H1 (cell line): ENCODE data around the gene SEZ6. TPM values are rescaled to one million over a fixed set of nuclear protein-coding genes. Genes with fewer than 3 reads are reported as not detected.

ENCODE experiments used
- CTCF ChIA-PET: fragments of 300-600 bp; sonication (Branson Sonifier 250); formaldehyde crosslinking; loops from one replicate; lab custom pipeline; 2021; ENCODE audit not compliant: partially characterized antibody; lab: Charles Lee
- POLR2A ChIA-PET: fragments of 300-600 bp; sonication (Branson Sonifier 250); formaldehyde crosslinking; loops from one replicate; lab custom pipeline; 2021; ENCODE audit warnings: inconsistent platforms; ENCODE audit not compliant: partially characterized antibody; lab: Charles Lee
- DNase-seq, 2 experiments: peaks; one replicate each; pipeline versions ENCODE4 v3.0.0 to v3.0.0-alpha.2; 2010 to 2022; ENCODE audit warnings: low spot score in 2 of 2, low read depth in 1 of 2, mixed read lengths in 1 of 2
- FAIRE-seq: peaks from 2 replicates; lab custom pipeline; 2011; peaks lifted over from hg19 to GRCh38; lab: Jason Lieb, UNC
- H2AFZ ChIP-seq: 2 replicates; pipeline ENCODE4 v1.8.1; 2012; ENCODE audit warnings: low read length, inconsistent platforms
- H2AK5ac ChIP-seq: 2 replicates; pipeline ENCODE4 v1.6.1; 2013; ENCODE audit warnings: low read depth, low read length
- H2BK120ac ChIP-seq: replicated peaks from 2 replicates; pipeline ENCODE3; 2013; ENCODE audit warnings: low read depth, low read length, inconsistent platforms
- H2BK12ac ChIP-seq: 2 replicates; pipeline ENCODE4 v1.6.1; 2013; ENCODE audit warnings: low read depth, low read length
- H2BK15ac ChIP-seq: 2 replicates; pipeline ENCODE4 v1.6.1; 2013; ENCODE audit warnings: low read length
- H2BK20ac ChIP-seq: 2 replicates; pipeline ENCODE4 v1.6.1; 2013; ENCODE audit warnings: low read length
- H2BK5ac ChIP-seq: 2 replicates; pipeline ENCODE4 v1.6.1; 2013; ENCODE audit warnings: low read depth, low read length
- H3K14ac ChIP-seq: 2 replicates; pipeline ENCODE4 v1.6.1; 2013; ENCODE audit warnings: inconsistent platforms; ENCODE audit not compliant: insufficient read length
- H3K18ac ChIP-seq: 2 replicates; pipeline ENCODE4 v1.6.1; 2013; ENCODE audit warnings: low read length; ENCODE audit errors: extremely low read depth
- H3K23ac ChIP-seq: 2 replicates; pipeline ENCODE4 v1.6.1; 2013; ENCODE audit warnings: inconsistent platforms; ENCODE audit not compliant: insufficient read length
- H3K23me2 ChIP-seq: 2 replicates; pipeline ENCODE4 v1.6.1; 2013; ENCODE audit warnings: low read depth, low read length
- H3K27ac ChIP-seq: 2 replicates; pipeline ENCODE4 v1.6.1; 2011; ENCODE audit warnings: low read depth, low read length, inconsistent platforms
- H3K27me3 ChIP-seq, 4 experiments: replicated peaks in 1 of 4; 1 replicate in 1 of 4; 2 replicates in 3 of 4; pipeline versions ENCODE4 v1.6.1 to v1.8.1; 2011 to 2013; ENCODE audit warnings: low read length in 3 of 4, mild to moderate bottlenecking in 3 of 4, inconsistent platforms in 2 of 4, mixed read lengths in 2 of 4, moderate library complexity in 1 of 4; ENCODE audit not compliant: control insufficient read depth in 3 of 4, insufficient read depth in 3 of 4; ENCODE audit errors: extremely low read depth in 1 of 4
- H3K36me3 ChIP-seq, 4 experiments: 2 replicates each; pipeline versions ENCODE4 v1.6.1 to v1.8.1; 2011 to 2013; ENCODE audit warnings: mild to moderate bottlenecking in 4 of 4, low read length in 3 of 4, moderate library complexity in 2 of 4, control low read depth in 1 of 4, inconsistent platforms in 1 of 4; ENCODE audit not compliant: insufficient read depth in 4 of 4, control insufficient read depth in 2 of 4
- H3K4ac ChIP-seq: replicated peaks from 2 replicates; pipeline ENCODE3; 2013; ENCODE audit warnings: low read length, low read depth, mixed read lengths, inconsistent platforms; ENCODE audit not compliant: insufficient read length
- H3K4me1 ChIP-seq, 4 experiments: replicated peaks in 1 of 4; 1 replicate in 1 of 4; 2 replicates in 3 of 4; pipeline versions ENCODE4 v1.6.1 to v1.8.1; 2011 to 2013; ENCODE audit warnings: low read length in 3 of 4, inconsistent platforms in 2 of 4, mixed read lengths in 1 of 4; ENCODE audit not compliant: insufficient read depth in 4 of 4, control insufficient read depth in 3 of 4
- H3K4me2 ChIP-seq, 2 experiments: 2 replicates each; pipeline versions ENCODE4 v1.6.1 to v1.8.1; 2011 to 2013; ENCODE audit warnings: low read depth in 2 of 2, low read length in 2 of 2, control low read depth in 1 of 2, inconsistent platforms in 1 of 2, mild to moderate bottlenecking in 1 of 2; ENCODE audit not compliant: insufficient read depth in 1 of 2
- H3K4me3 ChIP-seq, 4 experiments: fragments of 200-600, 300-600 bp in 1 of 4; sonication (generic), shearing (Covaris generic), sonication (Bioruptor Twin) in 1 of 4; 2 replicates each; pipeline versions ENCODE4 v1.5.1 to v1.8.1; 2011 to 2016; ENCODE audit warnings: low read length in 4 of 4, low read depth in 3 of 4, control low read depth in 2 of 4, inconsistent platforms in 2 of 4, mild to moderate bottlenecking in 2 of 4, mixed read lengths in 1 of 4, moderate library complexity in 1 of 4; ENCODE audit not compliant: insufficient read depth in 2 of 4; ENCODE audit errors: extremely low read depth in 1 of 4
- H3K56ac ChIP-seq: replicated peaks from 2 replicates; pipeline ENCODE3; 2013; ENCODE audit warnings: low read depth, mild to moderate bottlenecking, mixed read lengths, low read length, inconsistent platforms; ENCODE audit not compliant: insufficient read length
- H3K79me1 ChIP-seq: 2 replicates; pipeline ENCODE4 v1.6.1; 2013; ENCODE audit warnings: low read depth, low read length, control low read depth
- H3K79me2 ChIP-seq, 2 experiments: 2 replicates each; pipeline versions ENCODE4 v1.6.1 to v1.8.1; 2012 to 2013; ENCODE audit warnings: low read length in 2 of 2, mild to moderate bottlenecking in 2 of 2, inconsistent platforms in 1 of 2; ENCODE audit not compliant: insufficient read depth in 2 of 2, control insufficient read depth in 1 of 2
- H3K9ac ChIP-seq, 4 experiments: replicated peaks in 1 of 4; 1 replicate in 1 of 4; 2 replicates in 3 of 4; pipeline versions ENCODE4 v1.6.1 to v1.8.1; 2011 to 2013; ENCODE audit warnings: low read depth in 3 of 4, low read length in 3 of 4, control low read depth in 2 of 4, mild to moderate bottlenecking in 2 of 4, moderate library complexity in 2 of 4, inconsistent platforms in 1 of 4; ENCODE audit errors: extremely low read depth in 1 of 4
- H3K9me3 ChIP-seq, 2 experiments: 2 replicates each; pipeline versions ENCODE4 v1.6.1 to v1.8.1; 2012 to 2013; ENCODE audit warnings: mild to moderate bottlenecking in 2 of 2, moderate library complexity in 2 of 2, control low read depth in 1 of 2, inconsistent platforms in 1 of 2, low read depth in 1 of 2, low read length in 1 of 2, mixed read lengths in 1 of 2; ENCODE audit not compliant: insufficient read depth in 2 of 2
- H4K20me1 ChIP-seq, 2 experiments: replicated peaks in 1 of 2; 2 replicates each; pipeline versions ENCODE3 to v1.8.1; 2011 to 2013; ENCODE audit warnings: inconsistent platforms in 2 of 2, low read length in 2 of 2, mild to moderate bottlenecking in 1 of 2; ENCODE audit not compliant: insufficient read depth in 2 of 2, control insufficient read depth in 1 of 2
- H4K5ac ChIP-seq: 2 replicates; pipeline ENCODE4 v1.6.1; 2013; ENCODE audit warnings: low read length, low read depth, mixed read lengths, inconsistent platforms; ENCODE audit not compliant: insufficient read length
- H4K8ac ChIP-seq: 2 replicates; pipeline ENCODE4 v1.8.0; 2013; ENCODE audit warnings: mild to moderate bottlenecking, moderate library complexity, low read length, inconsistent platforms; ENCODE audit not compliant: insufficient read depth; ENCODE audit errors: extremely low read depth
- H4K91ac ChIP-seq: replicated peaks from 2 replicates; pipeline ENCODE3; 2013; ENCODE audit warnings: low read length, mixed read lengths, inconsistent platforms; ENCODE audit not compliant: insufficient read length
- CBX5 ChIP-seq: fragments of 300-800, 300-1000 bp; sonication (generic); IDR thresholded peaks from 2 replicates; pipeline ENCODE4 v1.7.1; 2016; ENCODE audit warnings: antibody characterized with exemption, low read length, low read depth
- CREB1 ChIP-seq: IDR thresholded peaks from 2 replicates; pipeline ENCODE4 v1.6.1; 2012; ENCODE audit warnings: inconsistent platforms
- PHF8 ChIP-seq: fragments of 200-600 bp; sonication (generic); conservative IDR thresholded peaks from 2 replicates; pipeline ENCODE4 v1.7.1; 2012; ENCODE audit warnings: low read depth, mild to moderate bottlenecking, inconsistent platforms, low read length, moderate library complexity
- RAD21 ChIP-seq, 2 experiments: IDR thresholded peaks in 1 of 2; conservative IDR thresholded peaks in 1 of 2; 2 replicates each; pipeline ENCODE4 v1.6.1; 2011; ENCODE audit warnings: low read depth in 2 of 2, low read length in 2 of 2, improper control_type of control experiment in 1 of 2, inconsistent platforms in 1 of 2, mild to moderate bottlenecking in 1 of 2, moderate library complexity in 1 of 2
- SIN3A ChIP-seq, 2 experiments: IDR thresholded peaks in 1 of 2; conservative IDR thresholded peaks in 1 of 2; 2 replicates each; pipeline ENCODE4 v1.6.1; 2011 to 2012; ENCODE audit warnings: low read length in 2 of 2, improper control_type of control experiment in 1 of 2, low read depth in 1 of 2, mild to moderate bottlenecking in 1 of 2
- SP1 ChIP-seq: IDR thresholded peaks from 2 replicates; pipeline ENCODE4 v1.6.1; 2011; ENCODE audit warnings: low read depth, low read length
- SRF ChIP-seq: IDR thresholded peaks from 2 replicates; pipeline ENCODE4 v1.6.1; 2011; ENCODE audit warnings: mild to moderate bottlenecking, low read depth, low read length, moderate library complexity
- TAF1 ChIP-seq: IDR thresholded peaks from 2 replicates; pipeline ENCODE4 v1.6.1; 2011; ENCODE audit warnings: mild to moderate bottlenecking, low read depth, low read length
- WGBS, 2 experiments: shearing (Covaris generic) in 1 of 2; methylation state at CpG; one replicate each; pipeline versions ENCODE4 v1.1.6 to v1.1.7; 2013 to 2015; ENCODE audit warnings: low lambda C conversion rate in 2 of 2, mixed read lengths in 2 of 2, inconsistent platforms in 1 of 2, low coverage in 1 of 2, missing lambda C conversion rate in 1 of 2; ENCODE audit not compliant: insufficient replicate concordance in 2 of 2, insufficient coverage in 1 of 2, insufficient read length in 1 of 2; ENCODE audit errors: extremely low coverage in 1 of 2, missing lambda C conversion rate in 1 of 2; 5-methylcytosine and 5-hydroxymethylcytosine counted together
- polyA plus RNA-seq, 7 experiments: library from polyadenylated mRNA; depleted of rRNA in 3 of 7; stranded (reverse) in 5 of 7; unstranded in 2 of 7; fragments of >200 nt in 5 of 7; fragments of 200-250 nt in 2 of 7; gene quantifications; 1 replicate in 5 of 7; 2 replicates in 1 of 7; 4 replicates in 1 of 7; pipeline versions ENCODE4 v1.2.1 to v1.2.3, GENCODE V29; 2011 to 2013; ENCODE audit warnings: missing spikeins in 2 of 7, mixed read lengths in 2 of 7
- total RNA-seq: library from RNA; stranded (reverse); fragmentation: NEBNext Ultra II Directional; extraction: Animal tissue kit (Norgen Biotek cat#: 25700); gene quantifications from 2 replicates; pipeline ENCODE4 v1.2.1, GENCODE V29; 2021
- TF ChIP-seq, protein P1 (sequence below): IDR thresholded peaks from 2 replicates; pipeline ENCODE4 v1.6.1; 2011; ENCODE audit warnings: low read length, improper control_type of control experiment

Gene SEZ6
- total and polyA plus RNA-seq, 2 of the 8 experiments (the other 6 are each of a cell fraction or from before 2014, with no cell fraction given), result 6.9 to 16.1 TPM

GRCh38 chr17:28950017-28950751, 55.6 kb downstream of the SEZ6 start:
- FAIRE-seq (no peak), DNase-seq (peak in 1 of 2 experiments; percentile 73)
- Histone ChIP-seq H2BK120ac (no peak overlapping the region), H3K23ac (no peak overlapping the region), H3K79me2 (peaks cover 39 to 56% of the 10 kb centered on the region in 2 experiments), H3K4me2 (peak overlapping the region; percentile 86 to 89), H4K5ac (peak overlapping the region; percentile 75), H3K27ac (peak overlapping the region; percentile 76), H3K9me3 (no peaks in the 10 kb centered on the region), H3K4me1 (peaks cover 8 to 18% (median 9%) of the 10 kb centered on the region in 4 experiments; a peak in 5 of 7 replicates), H2BK15ac (peak overlapping the region; percentile 81), H3K4ac (peak overlapping the region; percentile 80), H2AK5ac (peak overlapping the region; percentile 57; the same call in 1 of the 2 replicates), H3K18ac (peak overlapping the region; percentile 75), H3K9ac (peak overlapping the region; percentile 81 to 89 (median 84)), H2BK20ac (no peak overlapping the region), H3K27me3 (no peaks in the 10 kb centered on the region), H4K8ac (peak overlapping the region; percentile 75), H3K56ac (peak overlapping the region; percentile 83), H3K14ac (no peak overlapping the region), H3K23me2 (peaks cover 9% of the 10 kb centered on the region), H2BK5ac (peak overlapping the region; percentile 93), H2BK12ac (peak overlapping the region; percentile 81; the same call in 1 of the 2 replicates), H3K4me3 (peak overlapping the region; percentile 68 to 97 (median 94)), H2AFZ (no peak overlapping the region), H3K79me1 (no peaks in the 10 kb centered on the region; the same call in none of the 2 replicates), H3K36me3 (peaks cover 0 to 9% (median under 1%) of the 10 kb centered on the region in 4 experiments; a peak in 3 of 8 replicates), H4K91ac (peak overlapping the region; percentile 79), H4K20me1 (peaks cover 5 to 7% of the 10 kb centered on the region in 2 experiments)
- ChIA-PET CTCF (interaction anchor here (0.7 to 2.9 kb wide), 15 partner anchors 11 to 198 kb away, joined by 3 to 10 read pairs (median 3); partner anchors contain the start of gene DHRS13), POLR2A (interaction anchor here (0.6 to 6.3 kb wide), 30 partner anchors 10 to 238 kb away, joined by 3 to 73 read pairs (median 6); partner anchors contain the start of genes DHRS13, FLOT2, NEK8 and PROCA1)
- 1% methylated on average over 18 of the region's 43 CpGs; no CpG with 5 or more reads in 1 of the 2 experiments for WGBS, 2 experiments
- TF ChIP-seq, protein P1, sequence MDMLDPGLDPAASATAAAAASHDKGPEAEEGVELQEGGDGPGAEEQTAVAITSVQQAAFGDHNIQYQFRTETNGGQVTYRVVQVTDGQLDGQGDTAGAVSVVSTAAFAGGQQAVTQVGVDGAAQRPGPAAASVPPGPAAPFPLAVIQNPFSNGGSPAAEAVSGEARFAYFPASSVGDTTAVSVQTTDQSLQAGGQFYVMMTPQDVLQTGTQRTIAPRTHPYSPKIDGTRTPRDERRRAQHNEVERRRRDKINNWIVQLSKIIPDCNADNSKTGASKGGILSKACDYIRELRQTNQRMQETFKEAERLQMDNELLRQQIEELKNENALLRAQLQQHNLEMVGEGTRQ, result no peak
- TF ChIP-seq RAD21 (IDR thresholded peaks at IDR 0.05 in 1 of 2, conservative IDR thresholded peaks at IDR 0.05 in 1 of 2; ENCODE audit: low read depth in 2 of 2, low read length in 2 of 2), result 0 out of 4 replicates have a peak, but pooled peaks of 1 of the 2 experiments have one; percentile 8
- peak; percentile 46 to 72; a peak in 1 of 4 replicates for TF ChIP-seq SIN3A (conservative IDR thresholded peaks at IDR 0.05 in 1 of 2, IDR thresholded peaks at IDR 0.05 in 1 of 2; ENCODE audit: low read depth in 1 of 2, low read length in 2 of 2)
- peak; percentile 12; the same call in 1 of the 2 replicates for TF ChIP-seq TAF1
- TF ChIP-seq CREB1, result no peak
- TF ChIP-seq PHF8, result 0 out of 2 replicates have a peak, but pooled peaks have one; percentile 7
- no peak for TF ChIP-seq CBX5
- 0 out of 2 replicates have a peak, but pooled peaks have one; percentile 19 for TF ChIP-seq SRF
- TF ChIP-seq SP1, result 0 out of 2 replicates have a peak, but pooled peaks have one; percentile 24
